ENCODE results near the gene RBM42. TPM values are rescaled to one million over a fixed set of nuclear protein-coding genes. Genes with fewer than 3 reads are reported as not detected.

The RBM42 gene
- total RNA-seq, 1 donor = 45.2 TPM

DNA sequence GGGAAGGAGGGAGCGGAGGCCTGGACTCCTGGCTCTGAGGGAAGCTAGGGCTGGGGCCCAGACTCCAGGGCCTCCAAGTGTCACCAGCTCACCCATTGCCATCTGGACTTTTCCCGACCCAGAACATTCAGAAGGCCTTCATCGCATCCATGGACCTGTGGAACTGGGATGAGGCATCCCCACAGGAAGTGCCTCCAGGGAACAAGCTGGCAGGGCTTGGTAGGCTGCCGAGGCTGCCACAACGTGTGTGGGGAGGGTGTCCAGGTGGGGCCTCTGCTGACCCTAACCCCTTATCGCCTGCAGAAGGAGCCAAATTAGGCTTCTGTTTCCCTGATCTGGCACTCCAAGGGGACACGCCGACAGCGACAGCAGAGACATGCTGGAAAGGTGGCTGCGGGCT, 13.5 kb downstream of the RBM42 start:
- Histone ChIP-seq H3K27me3 (ENCODE audit: insufficient read depth, low read length) (no peaks in the 10 kb centered on the region), H3K4me1 (ENCODE audit: insufficient read depth, low read length) (peaks cover 11% of the 10 kb centered on the region), H3K9me3 (ENCODE audit: low read depth, low read length) (no peaks in the 10 kb centered on the region), H2AFZ (ENCODE audit: low read length) (no peak overlapping the region), H3K79me2 (ENCODE audit: insufficient read depth, low read length) (no peaks in the 10 kb centered on the region), H3K27ac (ENCODE audit: low read depth, low read length) (no peak overlapping the region), H3K36me3 (ENCODE audit: insufficient read depth, low read length) (peaks cover 9% of the 10 kb centered on the region), H4K20me1 (ENCODE audit: insufficient read depth, low read length) (no peaks in the 10 kb centered on the region), H3K4me2 (ENCODE audit: insufficient read depth, low read length) (no peak overlapping the region), H3K4me3 (ENCODE audit: insufficient read depth, low read length) (no peak overlapping the region)
- TF ChIP-seq, protein P1, sequence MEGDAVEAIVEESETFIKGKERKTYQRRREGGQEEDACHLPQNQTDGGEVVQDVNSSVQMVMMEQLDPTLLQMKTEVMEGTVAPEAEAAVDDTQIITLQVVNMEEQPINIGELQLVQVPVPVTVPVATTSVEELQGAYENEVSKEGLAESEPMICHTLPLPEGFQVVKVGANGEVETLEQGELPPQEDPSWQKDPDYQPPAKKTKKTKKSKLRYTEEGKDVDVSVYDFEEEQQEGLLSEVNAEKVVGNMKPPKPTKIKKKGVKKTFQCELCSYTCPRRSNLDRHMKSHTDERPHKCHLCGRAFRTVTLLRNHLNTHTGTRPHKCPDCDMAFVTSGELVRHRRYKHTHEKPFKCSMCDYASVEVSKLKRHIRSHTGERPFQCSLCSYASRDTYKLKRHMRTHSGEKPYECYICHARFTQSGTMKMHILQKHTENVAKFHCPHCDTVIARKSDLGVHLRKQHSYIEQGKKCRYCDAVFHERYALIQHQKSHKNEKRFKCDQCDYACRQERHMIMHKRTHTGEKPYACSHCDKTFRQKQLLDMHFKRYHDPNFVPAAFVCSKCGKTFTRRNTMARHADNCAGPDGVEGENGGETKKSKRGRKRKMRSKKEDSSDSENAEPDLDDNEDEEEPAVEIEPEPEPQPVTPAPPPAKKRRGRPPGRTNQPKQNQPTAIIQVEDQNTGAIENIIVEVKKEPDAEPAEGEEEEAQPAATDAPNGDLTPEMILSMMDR (IDR thresholded peaks at IDR 0.05; ENCODE audit: extremely low read depth, low read depth, low read length) = no peak
- peak; percentile 57 for DNase-seq (ENCODE audit: insufficient read length, low spot score, missing footprints)

DNA sequence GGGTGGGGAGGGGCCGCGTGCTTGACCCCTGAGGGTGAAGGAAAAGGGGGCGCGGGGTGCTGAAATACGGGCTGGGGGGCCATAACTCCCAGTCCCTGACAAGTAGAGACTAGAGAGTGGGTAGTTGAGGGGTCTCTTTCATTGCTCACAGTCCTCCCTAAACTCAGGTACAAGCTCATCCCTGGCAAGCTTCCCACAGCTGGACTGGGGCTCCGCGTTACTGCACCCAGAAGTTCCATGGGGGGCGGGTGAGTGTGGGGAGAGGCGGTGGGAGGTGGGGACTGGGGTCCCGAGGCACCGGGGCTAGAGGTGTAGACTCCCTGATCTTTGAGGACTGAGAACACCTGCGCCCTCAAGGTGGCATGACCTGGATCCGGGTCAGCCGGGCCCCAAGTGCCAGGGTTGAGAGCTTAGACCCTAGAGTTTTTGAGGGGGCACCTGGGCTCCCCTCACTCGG, 14.0 kb downstream of the RBM42 start:
- Histone ChIP-seq H3K4me1 (ENCODE audit: insufficient read depth, low read length) (peaks cover 11% of the 10 kb centered on the region), H3K79me2 (ENCODE audit: insufficient read depth, low read length) (no peaks in the 10 kb centered on the region), H3K4me2 (ENCODE audit: insufficient read depth, low read length) (peak overlapping the region; percentile 96), H3K36me3 (ENCODE audit: insufficient read depth, low read length) (peaks cover 5% of the 10 kb centered on the region), H3K27me3 (ENCODE audit: insufficient read depth, low read length) (no peaks in the 10 kb centered on the region), H3K9me3 (ENCODE audit: low read depth, low read length) (no peaks in the 10 kb centered on the region), H4K20me1 (ENCODE audit: insufficient read depth, low read length) (no peaks in the 10 kb centered on the region), H3K4me3 (ENCODE audit: insufficient read depth, low read length) (peak overlapping the region; percentile 77), H3K27ac (ENCODE audit: low read depth, low read length) (no peak overlapping the region), H2AFZ (ENCODE audit: low read length) (peak overlapping the region; percentile 97)
- TF ChIP-seq, protein P1 (IDR thresholded peaks at IDR 0.05; ENCODE audit: extremely low read depth, low read depth, low read length) = no peak
- peak; percentile 72 for DNase-seq (ENCODE audit: insufficient read length, low spot score, missing footprints)

DNA sequence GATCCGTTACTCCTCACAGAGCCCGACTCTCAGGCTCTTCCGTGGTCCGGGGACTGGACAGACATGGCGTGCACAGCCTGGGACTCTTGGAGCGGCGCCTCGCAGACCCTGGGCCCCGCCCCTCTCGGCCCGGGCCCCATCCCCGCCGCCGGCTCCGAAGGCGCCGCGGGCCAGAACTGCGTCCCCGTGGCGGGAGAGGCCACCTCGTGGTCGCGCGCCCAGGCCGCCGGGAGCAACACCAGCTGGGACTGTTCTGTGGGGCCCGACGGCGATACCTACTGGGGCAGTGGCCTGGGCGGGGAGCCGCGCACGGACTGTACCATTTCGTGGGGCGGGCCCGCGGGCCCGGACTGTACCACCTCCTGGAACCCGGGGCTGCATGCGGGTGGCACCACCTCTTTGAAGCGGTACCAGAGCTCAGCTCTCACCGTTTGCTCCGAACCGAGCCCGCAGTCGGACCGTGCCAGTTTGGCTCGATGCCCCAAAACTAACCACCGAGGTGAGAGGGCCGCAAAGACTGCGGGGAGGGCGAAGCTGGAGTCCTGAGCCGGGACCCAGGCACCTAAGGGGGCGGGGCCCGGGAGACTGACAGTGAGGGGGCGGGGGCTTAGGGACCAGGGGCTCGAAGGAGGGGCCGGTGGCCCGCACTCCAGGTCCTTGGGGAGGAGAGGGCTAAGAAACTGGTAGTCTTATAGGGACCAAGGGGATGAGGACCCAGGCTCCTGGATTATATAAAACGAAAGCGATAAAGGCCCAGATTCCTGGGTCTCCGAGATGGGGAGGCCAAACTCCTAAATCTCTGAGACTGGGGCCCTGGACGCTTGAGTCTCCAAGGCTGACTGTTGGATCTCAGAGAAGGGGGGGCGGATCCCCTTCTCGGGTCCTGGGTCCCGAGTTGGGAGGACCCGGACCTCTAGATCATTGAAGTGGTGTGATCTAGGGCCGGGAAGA, 14.7 kb downstream of the RBM42 start:
- H3K36me3 ChIP-seq (ENCODE audit: insufficient read depth, low read length) = no peaks in the 10 kb centered on the region
- H3K4me2 ChIP-seq (ENCODE audit: insufficient read depth, low read length) = peak overlapping the region; percentile 96
- peak overlapping the region; percentile 77 for H3K4me3 ChIP-seq (ENCODE audit: insufficient read depth, low read length)
- TF ChIP-seq, protein P1 (IDR thresholded peaks at IDR 0.05; ENCODE audit: extremely low read depth, low read depth, low read length) = no peak
- DNase-seq (ENCODE audit: insufficient read length, low spot score, missing footprints) = peak; percentile 96
- H3K4me1 ChIP-seq (ENCODE audit: insufficient read depth, low read length) = peaks cover 11% of the 10 kb centered on the region
- no peaks in the 10 kb centered on the region for H3K27me3 ChIP-seq (ENCODE audit: insufficient read depth, low read length)
- H4K20me1 ChIP-seq (ENCODE audit: insufficient read depth, low read length) = no peaks in the 10 kb centered on the region
- peak overlapping the region; percentile 37 for H3K27ac ChIP-seq (ENCODE audit: low read depth, low read length)
- H2AFZ ChIP-seq (ENCODE audit: low read length) = peak overlapping the region; percentile 97
- H3K79me2 ChIP-seq (ENCODE audit: insufficient read depth, low read length) = peaks cover 4% of the 10 kb centered on the region
- no peaks in the 10 kb centered on the region for H3K9me3 ChIP-seq (ENCODE audit: low read depth, low read length)

Measured in osteoblast (primary cell).